GM18907 (cell line): ENCODE measurements around the gene MOAP1.
A peak's percentile ranks its signal among the peaks of the same experiment; 100 is the strongest.
"Not testable (repeated sequence)": the region's sequence is repeated elsewhere in the genome, so short reads cannot be mapped to it uniquely, and the experiment has no call there.

Experiments used
- ATAC-seq: cut with Tn5 transposase; IDR thresholded peaks from one replicate; pipeline ENCODE4 v1.9.1; 2021; ENCODE audit warnings: mild to moderate bottlenecking, moderate library complexity; ENCODE audit not compliant: unreplicated experiment

The MOAP1 gene

GRCh38 chr14:93186466-93186865 is 1.8 kb upstream of the MOAP1 start:
- no peak for ATAC-seq

GRCh38 chr14:93185349-93185720 is 638 bp upstream of the MOAP1 start:
- peak; percentile 16 for ATAC-seq

GRCh38 chr14:93183596-93184317 is 940 bp downstream of the MOAP1 start:
- no peak for ATAC-seq

GRCh38 chr14:93175492-93175891 is 9.2 kb downstream of the MOAP1 start:
- ATAC-seq, result no peak

GRCh38 chr14:93174731-93175130 is 10.0 kb downstream of the MOAP1 start:
- ATAC-seq, result not testable (repeated sequence)

GRCh38 chr14:93173943-93174395 is 10.7 kb downstream of the MOAP1 start:
- no peak for ATAC-seq

- no peak for ATAC-seq
These were observed 13.3 kb downstream of the MOAP1 start for GRCh38 chr14:93171376-93171775.

GRCh38 chr14:93170141-93170540 is 14.6 kb downstream of the MOAP1 start:
- ATAC-seq, result not testable (repeated sequence)

- ATAC-seq, result not testable (repeated sequence)
These were observed 15.1 kb downstream of the MOAP1 start for GRCh38 chr14:93169619-93170018.

GRCh38 chr14:93168610-93169009 is 16.1 kb downstream of the MOAP1 start:
- not testable (repeated sequence) for ATAC-seq

- ATAC-seq, result not testable (repeated sequence)
These were observed 19.1 kb downstream of the MOAP1 start for GRCh38 chr14:93165271-93166265.

- peak; percentile 44 for ATAC-seq
These were observed 21.1 kb downstream of the MOAP1 start for GRCh38 chr14:93163564-93163963.

GRCh38 chr14:93161411-93161940 is 23.2 kb downstream of the MOAP1 start:
- no peak for ATAC-seq

- ATAC-seq, result no peak
These were observed 24.3 kb downstream of the MOAP1 start for GRCh38 chr14:93160353-93160801.

GRCh38 chr14:93159625-93160352 is 24.9 kb downstream of the MOAP1 start:
- not testable (repeated sequence) for ATAC-seq

GRCh38 chr14:93158349-93158748 is 26.3 kb downstream of the MOAP1 start:
- ATAC-seq, result not testable (repeated sequence)

- no peak for ATAC-seq
These were observed 27.9 kb downstream of the MOAP1 start for GRCh38 chr14:93156693-93157369.

GRCh38 chr14:93155667-93156066 is 29.0 kb downstream of the MOAP1 start:
- ATAC-seq, result no peak

- ATAC-seq, result no peak
These were observed 31.6 kb downstream of the MOAP1 start for GRCh38 chr14:93153121-93153520.
